Kidney capillary endothelial cell (primary cell): ENCODE data around the gene CDH13.

Source experiments
- DNase-seq: peaks from one replicate; pipeline ENCODE4 v3.0.0-alpha.2; 2018; ENCODE audit warnings: low spot score

The CDH13 gene

DNA sequence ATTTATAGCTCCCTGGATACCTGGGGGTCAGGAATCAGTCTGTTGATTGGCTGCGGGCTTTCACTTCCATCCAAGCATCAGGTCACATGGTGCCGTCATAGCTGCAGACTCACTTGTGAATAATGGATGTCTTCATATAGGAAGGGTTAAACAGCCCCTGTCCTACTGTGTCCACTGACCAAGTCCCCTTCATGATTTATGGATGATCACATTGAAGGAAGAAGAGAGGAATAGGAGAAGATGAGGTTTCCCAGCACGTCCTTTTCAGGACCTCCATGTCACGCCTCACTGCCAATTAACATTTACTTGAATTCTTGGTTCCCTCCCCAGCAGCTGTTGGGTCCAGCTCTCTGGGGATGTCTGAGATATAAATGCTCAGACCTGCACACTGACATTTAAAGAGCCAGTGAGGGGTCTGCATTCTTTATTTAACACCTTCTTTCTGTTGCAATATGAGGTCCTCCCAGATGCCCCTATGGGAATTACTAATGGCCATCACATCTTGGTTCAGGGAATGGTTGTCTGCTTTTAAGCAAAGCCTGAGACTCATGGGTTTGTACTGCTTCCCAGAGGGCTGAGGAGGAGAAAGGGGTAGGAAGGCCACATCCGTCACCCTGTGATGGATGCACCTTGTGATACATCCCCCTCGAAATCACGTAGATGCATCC lies 950.4 kb downstream of the CDH13 start:
- DNase-seq = no peak

DNA sequence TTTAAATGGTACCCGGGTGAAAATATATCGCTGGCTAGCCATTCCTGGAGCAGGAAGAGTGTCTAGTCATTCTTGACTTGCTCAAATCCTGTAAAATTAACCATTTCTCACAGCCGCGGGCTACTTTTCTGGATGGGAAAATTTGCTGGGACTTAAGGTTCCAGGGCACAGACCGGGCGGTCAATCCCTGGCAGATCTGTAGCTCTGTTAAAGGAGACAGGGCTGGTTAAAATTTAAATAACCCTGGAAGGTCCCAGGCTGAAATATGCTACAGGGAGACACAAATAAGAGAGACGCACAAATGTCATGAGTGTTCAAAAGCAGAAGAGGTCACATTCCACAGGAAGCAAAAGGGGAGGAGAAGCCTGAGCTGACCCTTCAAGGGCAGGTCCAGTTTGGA lies 951.4 kb downstream of the CDH13 start:
- no peak for DNase-seq

DNA sequence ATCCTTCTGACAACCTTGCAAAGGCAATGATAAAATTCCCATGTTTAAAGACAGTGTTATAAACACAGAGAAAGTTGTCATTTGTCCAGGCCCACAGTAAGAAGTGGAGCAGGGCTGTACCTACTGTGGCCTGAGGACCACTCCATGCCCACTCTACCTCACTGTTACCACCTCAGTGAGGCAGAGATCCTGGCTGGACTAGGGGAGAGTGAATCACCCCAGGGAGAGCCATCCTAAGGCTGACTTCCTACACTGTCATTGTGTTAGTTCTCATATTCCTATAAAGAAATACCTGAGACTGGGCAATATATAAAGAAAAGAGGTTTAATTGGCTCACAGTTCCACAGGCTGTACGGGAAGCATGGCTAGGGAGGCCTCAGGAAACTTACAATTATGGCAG lies 952.3 kb downstream of the CDH13 start:
- DNase-seq = no peak

DNA sequence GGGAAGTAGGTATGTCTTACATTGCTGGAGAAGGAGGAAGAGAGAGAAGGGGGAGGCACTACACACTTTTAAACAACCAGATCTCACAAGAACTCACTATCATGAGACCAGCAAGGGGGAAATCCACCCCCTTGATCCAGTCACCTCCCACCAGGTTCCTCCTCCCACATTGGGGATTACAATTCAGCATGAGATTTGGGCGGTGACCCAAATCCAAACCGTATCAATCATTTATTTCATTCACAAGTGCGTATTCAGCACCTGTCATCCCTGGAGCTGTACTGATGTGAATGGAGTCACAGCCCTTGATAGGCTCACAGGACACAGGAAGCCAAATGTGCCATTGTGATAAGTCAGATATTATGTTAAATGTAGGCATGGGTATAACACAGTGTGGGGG lies 952.7 kb downstream of the CDH13 start:
- DNase-seq = no peak

- DNase-seq = no peak
Measured at GRCh38 chr16:83581082-83581481, 954.3 kb downstream of the CDH13 start.

DNA sequence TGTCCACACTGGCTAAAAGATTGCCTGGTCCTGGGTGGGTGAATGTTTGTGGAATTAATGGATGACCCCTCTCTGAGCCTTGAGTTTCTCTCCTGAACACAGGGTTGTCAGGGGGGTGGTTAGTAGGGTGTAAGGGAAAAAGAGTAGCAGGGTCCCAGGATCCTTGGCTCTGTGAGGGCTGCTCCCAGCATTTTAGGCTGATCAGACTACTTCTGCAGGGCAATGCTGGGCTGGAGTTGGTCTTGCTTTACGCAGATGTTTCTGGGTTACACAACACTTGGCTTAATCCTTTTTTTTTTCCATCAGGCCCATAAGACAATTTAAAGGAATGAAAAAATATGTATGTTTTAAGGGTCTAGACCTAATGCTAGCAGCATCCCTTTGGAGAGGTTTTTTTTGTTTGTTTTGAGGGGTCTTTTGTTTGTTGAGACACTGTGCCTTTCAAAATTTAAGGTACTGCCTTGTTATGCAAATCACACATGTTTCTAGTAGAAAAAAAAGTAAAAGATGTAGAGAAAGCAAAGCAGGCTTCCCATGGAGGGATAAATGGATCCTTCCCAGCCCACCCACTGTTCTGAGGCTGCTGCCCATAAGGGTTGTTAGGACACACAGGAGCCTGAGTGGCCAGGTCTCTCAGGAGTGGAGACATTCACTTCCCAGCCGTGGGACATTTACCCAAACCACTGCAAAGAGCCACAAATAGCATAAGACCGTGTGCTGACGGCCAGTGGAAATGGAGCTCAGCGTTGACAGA lies 955.4 kb downstream of the CDH13 start:
- no peak for DNase-seq

- DNase-seq = no peak
Measured at GRCh38 chr16:83586036-83586435, 959.3 kb downstream of the CDH13 start.

GRCh38 chr16:83586461-83587200 lies 959.9 kb downstream of the CDH13 start:
- DNase-seq = no peak

GRCh38 chr16:83587201-83587600 lies 960.4 kb downstream of the CDH13 start:
- DNase-seq = no peak

DNA sequence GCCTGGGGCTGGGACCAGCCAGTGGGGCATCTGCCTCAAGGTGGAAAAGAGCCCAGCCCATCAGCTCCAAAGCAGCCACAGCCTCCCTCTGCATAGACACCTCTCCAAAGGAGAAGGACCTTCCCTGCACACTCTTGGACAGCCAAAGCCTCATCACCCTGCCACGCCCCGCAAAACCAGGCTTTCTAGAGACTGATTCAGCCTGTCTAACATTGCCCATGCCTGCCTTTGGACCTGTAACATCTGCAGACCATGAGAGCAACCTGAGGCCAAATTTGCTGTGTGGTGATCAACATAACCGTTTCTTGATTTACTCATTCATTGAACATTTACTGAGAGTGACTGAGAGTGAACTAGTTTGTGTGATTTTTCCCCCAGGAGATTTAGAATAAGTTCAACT lies 961.3 kb downstream of the CDH13 start:
- DNase-seq = no peak

GRCh38 chr16:83589576-83589975 lies 962.8 kb downstream of the CDH13 start:
- no peak for DNase-seq

DNA sequence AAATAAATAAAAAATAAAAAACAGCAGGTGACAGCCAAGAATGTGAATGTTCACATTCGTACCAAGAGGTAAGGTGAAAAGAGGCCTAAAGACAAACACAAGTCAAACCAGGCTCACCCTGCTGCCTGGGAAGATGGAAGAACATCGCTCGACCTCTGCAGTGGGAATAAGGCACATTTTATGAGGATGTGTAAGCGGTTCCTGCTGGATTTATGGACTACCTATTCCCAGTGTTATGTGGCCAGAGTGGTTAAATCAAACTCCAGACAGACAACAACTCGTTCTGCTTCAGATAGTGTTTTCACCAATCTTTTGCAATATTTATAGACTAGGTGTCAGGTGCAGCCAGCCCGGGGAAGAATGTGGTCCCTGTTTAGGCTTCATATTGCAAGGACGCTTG lies 966.0 kb downstream of the CDH13 start:
- no peak for DNase-seq

DNA sequence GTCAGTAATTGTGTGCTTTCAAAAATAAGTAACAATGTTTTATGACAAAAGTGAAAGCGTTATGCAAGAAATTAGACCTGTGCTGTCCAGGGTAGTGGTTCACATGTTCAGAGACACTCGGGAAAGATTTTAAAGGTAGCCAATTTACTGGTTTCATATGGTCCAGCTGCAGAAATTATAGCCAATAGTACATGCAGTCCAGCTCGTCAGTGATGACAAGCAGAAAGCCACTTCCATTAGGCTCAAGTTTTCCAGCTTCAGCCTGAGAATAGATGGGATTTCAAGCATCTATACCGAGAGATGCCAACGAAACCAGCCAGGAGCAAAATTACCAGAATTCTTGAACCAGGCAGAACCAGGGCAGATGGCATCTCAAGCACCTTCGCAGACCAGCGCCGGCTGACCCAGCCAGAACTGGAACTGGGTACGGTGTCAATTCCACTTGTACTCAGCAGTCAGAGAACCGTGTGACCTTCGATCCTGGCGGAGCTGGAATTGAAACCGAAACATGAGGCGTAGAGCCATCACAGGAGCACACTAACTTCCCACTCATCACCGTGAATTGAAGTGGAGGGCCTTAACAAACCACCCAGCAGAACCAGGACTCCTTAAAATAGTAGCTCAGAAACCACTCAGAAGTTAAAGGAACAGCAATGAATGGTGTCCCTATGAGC lies 973.2 kb downstream of the CDH13 start:
- no peak for DNase-seq

DNA sequence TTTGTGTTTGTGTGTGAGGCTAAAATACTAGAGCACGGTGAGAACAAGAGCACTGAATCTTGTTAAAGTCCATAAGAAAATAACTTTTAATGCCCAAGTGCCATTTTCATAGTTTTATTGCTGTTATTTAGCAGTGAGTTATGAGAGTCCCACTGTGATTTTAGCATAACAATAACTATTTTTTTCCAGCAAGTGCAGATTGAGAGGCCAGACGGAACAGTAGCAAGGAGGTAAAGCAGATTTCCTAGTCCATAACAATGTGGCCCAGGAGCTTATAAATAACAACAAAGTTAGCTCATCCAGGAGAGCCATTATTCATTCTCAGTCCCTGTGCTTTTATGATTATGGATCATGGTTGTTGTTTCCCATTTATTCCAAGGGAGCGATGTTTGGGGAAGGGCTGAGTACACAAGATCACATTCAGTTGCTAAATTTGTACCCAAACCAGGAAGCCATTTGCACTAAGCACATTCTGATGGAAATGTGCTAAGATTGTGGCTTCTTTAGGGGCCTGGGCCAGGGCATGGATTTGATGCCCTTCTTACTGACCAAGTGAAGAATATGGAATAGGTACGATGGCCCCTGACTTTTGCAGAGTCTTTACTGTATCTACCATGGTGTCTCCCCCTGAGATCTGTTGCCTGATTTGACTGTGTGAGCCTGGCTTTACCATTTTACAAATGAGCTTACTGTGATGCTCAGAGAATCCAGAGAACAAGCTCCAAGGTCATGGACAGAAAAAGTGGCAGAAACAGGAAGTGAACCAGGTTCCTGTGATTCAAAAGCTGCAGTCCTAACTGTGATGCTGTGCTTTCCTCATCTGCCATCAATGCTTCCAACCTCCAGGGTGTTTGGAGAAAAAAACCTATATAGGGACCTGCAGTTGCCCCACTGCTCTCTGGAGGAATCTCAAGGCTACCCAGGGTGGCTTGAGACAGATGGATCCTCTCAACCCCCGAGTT lies 976.3 kb downstream of the CDH13 start:
- DNase-seq = no peak

GRCh38 chr16:83603723-83604570 lies 977.2 kb downstream of the CDH13 start:
- DNase-seq = no peak

GRCh38 chr16:83606486-83607030 lies 979.8 kb downstream of the CDH13 start:
- no peak for DNase-seq

GRCh38 chr16:83609178-83609577 lies 982.4 kb downstream of the CDH13 start:
- DNase-seq = no peak

DNA sequence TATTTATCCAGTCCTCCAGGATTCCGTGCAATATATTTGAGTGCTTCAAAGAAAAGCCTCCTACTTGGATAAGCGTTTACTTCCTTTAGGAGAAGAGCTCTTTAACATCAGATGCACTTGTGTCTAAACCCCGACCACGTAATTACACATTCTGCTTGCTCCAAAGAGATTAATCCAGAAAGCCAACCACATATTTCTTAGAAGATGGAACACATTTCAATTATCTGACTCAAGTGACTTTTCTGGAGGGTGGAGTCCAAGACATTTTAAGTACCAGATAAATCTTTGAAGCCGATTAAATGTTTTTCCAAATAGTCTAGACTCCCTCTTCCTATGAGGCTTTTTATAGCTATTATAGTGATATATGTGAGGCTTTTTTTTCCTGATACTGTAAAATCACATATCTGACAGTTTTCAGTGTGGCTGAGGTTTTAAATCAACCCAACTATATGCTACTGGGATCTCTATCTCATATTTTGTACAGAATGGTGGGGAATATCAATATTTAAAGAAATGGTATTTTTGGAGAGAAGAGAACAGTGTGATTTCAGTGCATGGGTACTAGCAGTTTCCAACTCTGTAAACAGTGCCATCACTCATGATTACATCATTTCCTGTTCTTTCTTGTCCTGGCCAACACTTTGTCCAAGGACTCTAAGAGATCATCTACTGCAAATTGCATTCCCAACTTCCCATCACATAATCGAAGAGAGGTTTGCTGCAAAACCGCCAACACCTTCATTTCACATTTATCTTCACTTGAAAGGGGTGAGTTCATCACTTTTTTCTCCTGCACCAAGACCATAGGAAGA lies 988.6 kb downstream of the CDH13 start:
- DNase-seq = peak; percentile 18

GRCh38 chr16:83615953-83616350 lies 989.2 kb downstream of the CDH13 start:
- DNase-seq = no peak
